WTC11 (cell line): Measurements from ENCODE around the gene EIF3I. TPM values are rescaled to one million over a fixed set of nuclear protein-coding genes. Genes with fewer than 3 reads are reported as not detected.

Experiments used
- ATAC-seq: fragments of 200-7000 bp; cut with Tn5 transposase; 2 replicates; pipeline ENCODE4 v1.10.0; 2021; ENCODE audit warnings: mild to moderate bottlenecking, moderate library complexity
- CTCF ChIA-PET: fragments of 300-600 bp; sonication (Branson Sonifier 250); formaldehyde crosslinking; loops from one replicate; lab custom pipeline; 2021; ENCODE audit warnings: antibody characterized with exemption; lab: Charles Lee
- POLR2A ChIA-PET: fragments of 350-600 bp; sonication (Branson Sonifier 250); formaldehyde crosslinking; loops from one replicate; lab custom pipeline; 2021; ENCODE audit warnings: antibody characterized with exemption; lab: Charles Lee
- DNase-seq: peaks from one replicate; pipeline ENCODE4 v3.0.0; 2021; ENCODE audit warnings: low spot score
- H3K27ac Mint-ChIP-seq: 2 replicates; pipeline ENCODE4 v1.8.0; 2021; ENCODE audit warnings: mixed read lengths
- H3K27me3 Mint-ChIP-seq: 2 replicates; pipeline ENCODE4 v1.8.0; 2021; ENCODE audit warnings: low read depth, mild to moderate bottlenecking, moderate library complexity, mixed read lengths
- H3K36me3 Mint-ChIP-seq: 2 replicates; pipeline ENCODE4 v1.8.0; 2021; ENCODE audit warnings: mixed read lengths
- H3K4me1 Mint-ChIP-seq: 2 replicates; pipeline ENCODE4 v1.8.0; 2022; ENCODE audit warnings: mixed read lengths
- H3K4me3 Mint-ChIP-seq: 2 replicates; pipeline ENCODE4 v1.8.0; 2021; ENCODE audit warnings: mild to moderate bottlenecking, moderate library complexity, mixed read lengths
- H3K9me3 Mint-ChIP-seq: 2 replicates; pipeline ENCODE4 v1.8.0; 2021; ENCODE audit warnings: mixed read lengths
- CBFB ChIP-seq: sonication (generic); formaldehyde crosslinking; IDR thresholded peaks from 2 replicates; pipeline ENCODE4 v1.8.1; 2022; ENCODE audit warnings: mild to moderate bottlenecking, low read depth, missing genetic modification reagents
- CREB1 ChIP-seq: sonication (generic); formaldehyde crosslinking; IDR thresholded peaks from 2 replicates; pipeline ENCODE4 v1.8.0; 2023; ENCODE audit warnings: mild to moderate bottlenecking, missing genetic modification reagents
- CREM ChIP-seq: sonication (generic); formaldehyde crosslinking; IDR thresholded peaks from 2 replicates; pipeline ENCODE4 v1.8.1; 2022; ENCODE audit warnings: mild to moderate bottlenecking, missing genetic modification reagents, moderate library complexity
- E2F4 ChIP-seq: sonication (generic); formaldehyde crosslinking; IDR thresholded peaks from 2 replicates; pipeline ENCODE4 v1.8.1; 2022; ENCODE audit warnings: low read depth, mild to moderate bottlenecking, moderate library complexity, missing genetic modification reagents, borderline replicate concordance
- E2F5 ChIP-seq: sonication (generic); formaldehyde crosslinking; IDR thresholded peaks from 2 replicates; pipeline ENCODE4 v1.8.1; 2022; ENCODE audit warnings: mild to moderate bottlenecking, moderate library complexity, missing genetic modification reagents
- GABPB1 ChIP-seq: sonication (generic); formaldehyde crosslinking; IDR thresholded peaks from 2 replicates; pipeline ENCODE4 v1.8.1; 2023; ENCODE audit warnings: mild to moderate bottlenecking, missing genetic modification reagents
- MYBL2 ChIP-seq: sonication (generic); formaldehyde crosslinking; IDR thresholded peaks from 2 replicates; pipeline ENCODE4 v1.8.1; 2023; ENCODE audit warnings: mild to moderate bottlenecking, moderate library complexity, missing genetic modification reagents
- NFATC4 ChIP-seq: fragments of 250-450 bp; sonication (Bioruptor Pico); IDR thresholded peaks from 2 replicates; pipeline ENCODE4 v1.9.0; 2021; ENCODE audit warnings: mild to moderate bottlenecking
- PREB ChIP-seq: sonication (generic); formaldehyde crosslinking; IDR thresholded peaks from 2 replicates; pipeline ENCODE4 v1.8.1; 2022; ENCODE audit warnings: mild to moderate bottlenecking, missing genetic modification reagents, moderate library complexity, borderline replicate concordance
- RELA ChIP-seq: sonication (generic); formaldehyde crosslinking; IDR thresholded peaks from 2 replicates; pipeline ENCODE4 v1.8.1; 2022; ENCODE audit warnings: missing genetic modification reagents, mild to moderate bottlenecking, borderline replicate concordance
- SMAD4 ChIP-seq: sonication (generic); formaldehyde crosslinking; IDR thresholded peaks from 2 replicates; pipeline ENCODE4 v1.8.0; 2022; ENCODE audit warnings: mild to moderate bottlenecking, missing genetic modification reagents
- ZBTB43 ChIP-seq: sonication (generic); formaldehyde crosslinking; IDR thresholded peaks from 2 replicates; pipeline ENCODE4 v1.8.1; 2023; ENCODE audit warnings: mild to moderate bottlenecking, missing genetic modification reagents
- ZNF121 ChIP-seq: sonication (generic); formaldehyde crosslinking; IDR thresholded peaks from 2 replicates; pipeline ENCODE4 v1.8.0; 2023; ENCODE audit warnings: missing genetic modification reagents
- ZNF219 ChIP-seq: sonication (generic); formaldehyde crosslinking; IDR thresholded peaks from 2 replicates; pipeline ENCODE4 v1.8.0; 2023; ENCODE audit warnings: missing genetic modification reagents, mild to moderate bottlenecking, borderline replicate concordance
- ZNF263 ChIP-seq: sonication (generic); formaldehyde crosslinking; IDR thresholded peaks from 2 replicates; pipeline ENCODE4 v1.8.1; 2022; ENCODE audit warnings: low read depth, mild to moderate bottlenecking, moderate library complexity, missing genetic modification reagents
- ZNF396 ChIP-seq: fragments of 250-450 bp; sonication (Bioruptor Pico); IDR thresholded peaks from 2 replicates; pipeline ENCODE4 v1.8.0; 2021; ENCODE audit warnings: mild to moderate bottlenecking, moderate library complexity, borderline replicate concordance
- ZNF416 ChIP-seq: fragments of 250-450 bp; sonication (Bioruptor Pico); IDR thresholded peaks from 2 replicates; pipeline ENCODE4 v1.9.0; 2021; ENCODE audit warnings: mild to moderate bottlenecking, inconsistent platforms
- total RNA-seq: library from RNA; stranded (reverse); gene quantifications from 3 replicates; pipeline ENCODE4 v1.2.3, GENCODE V29; 2021
- TF ChIP-seq, protein P1 (sequence below): sonication (generic); formaldehyde crosslinking; IDR thresholded peaks from 2 replicates; pipeline ENCODE4 v1.8.1; 2023; ENCODE audit warnings: mild to moderate bottlenecking, missing genetic modification reagents, moderate library complexity
- TF ChIP-seq, protein P2 (sequence below): sonication (generic); formaldehyde crosslinking; IDR thresholded peaks from 2 replicates; pipeline ENCODE4 v1.8.0; 2023; ENCODE audit warnings: missing genetic modification reagents, mild to moderate bottlenecking, borderline replicate concordance

EIF3I gene
- total RNA-seq, 1 experiment from 2014 or later = 237 TPM

GRCh38 chr1:32200226-32201010, 21.8 kb upstream of the EIF3I start, which contains the start of gene CCDC28B (continued):
- no peak for TF ChIP-seq MYBL2 (CRISPR knock-in tag)
- peak; percentile 92 for TF ChIP-seq ZNF121
- no peak for TF ChIP-seq CBFB
- 0 out of 2 replicates have a peak, but pooled peaks have one; percentile 36 for TF ChIP-seq E2F5 (CRISPR knock-in tag)
- TF ChIP-seq ZNF416 (CRISPR knock-in tag) = 0 out of 2 replicates have a peak, but pooled peaks have one; percentile 64
- TF ChIP-seq RELA = no peak
- no peak for TF ChIP-seq ZBTB43
- TF ChIP-seq PREB = no peak
- no peak for TF ChIP-seq ZNF396 (CRISPR knock-in tag)
- peak; percentile 51; the same call in 1 of the 2 replicates for TF ChIP-seq CREM (CRISPR knock-in tag)
- no peak for TF ChIP-seq CREB1 (CRISPR knock-in tag)
- TF ChIP-seq NFATC4 = no peak
- no peak for TF ChIP-seq SMAD4 (CRISPR knock-in tag)
- no peak for TF ChIP-seq ZNF219 (CRISPR knock-in tag)

- ChIA-PET POLR2A (interaction anchor here (0.6 to 2.8 kb wide), 7 partner anchors 14 to 236 kb away, joined by 3 to 11 read pairs (median 6); partner anchors contain the start of genes KPNA6, TMEM39B and TXLNA), CTCF (interaction anchor here (0.6 to 3.5 kb wide), 9 partner anchors 10 to 128 kb away, joined by 3 to 27 read pairs (median 6); partner anchors contain the start of genes TMEM39B and TXLNA)
- Mint-ChIP-seq H3K27ac (0 out of 2 replicates have a peak overlapping the region, but pooled peaks have one; percentile 53), H3K9me3 (no peaks in the 10 kb centered on the region), H3K36me3 (peaks cover 17% of the 10 kb centered on the region), H3K27me3 (peaks cover 8% of the 10 kb centered on the region), H3K4me1 (peaks cover 42% of the 10 kb centered on the region), H3K4me3 (peak overlapping the region; percentile 84)
- peak; percentile 27 for ATAC-seq
- TF ChIP-seq, protein P1, sequence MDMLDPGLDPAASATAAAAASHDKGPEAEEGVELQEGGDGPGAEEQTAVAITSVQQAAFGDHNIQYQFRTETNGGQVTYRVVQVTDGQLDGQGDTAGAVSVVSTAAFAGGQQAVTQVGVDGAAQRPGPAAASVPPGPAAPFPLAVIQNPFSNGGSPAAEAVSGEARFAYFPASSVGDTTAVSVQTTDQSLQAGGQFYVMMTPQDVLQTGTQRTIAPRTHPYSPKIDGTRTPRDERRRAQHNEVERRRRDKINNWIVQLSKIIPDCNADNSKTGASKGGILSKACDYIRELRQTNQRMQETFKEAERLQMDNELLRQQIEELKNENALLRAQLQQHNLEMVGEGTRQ (CRISPR knock-in tag) = no peak
- TF ChIP-seq ZNF263 (CRISPR knock-in tag) = 0 out of 2 replicates have a peak, but pooled peaks have one; percentile 13
- peak; percentile 61 for DNase-seq
These were observed 21.0 kb upstream of the EIF3I start for GRCh38 chr1:32201011-32201855.

DNA sequence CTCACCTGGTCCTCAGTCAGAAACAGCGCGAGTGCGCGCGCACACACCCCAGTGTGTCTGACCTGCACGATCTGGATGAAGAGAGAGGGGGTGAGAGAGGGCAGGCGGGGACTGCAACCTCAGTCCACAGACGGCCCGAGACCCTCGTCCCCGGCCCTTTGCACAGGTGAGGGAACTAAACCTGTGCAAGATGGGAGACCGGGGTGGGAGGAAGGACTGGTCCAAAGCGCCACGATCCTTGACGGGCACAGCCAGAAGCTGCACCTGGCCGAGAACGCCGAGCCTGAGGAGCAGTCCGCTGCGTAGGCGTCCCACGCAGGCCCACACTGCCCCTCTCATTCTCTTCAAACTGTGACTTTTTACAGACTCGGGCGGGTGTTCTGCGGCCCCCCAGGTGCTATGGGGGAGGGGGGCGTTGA, 17.3 kb upstream of the EIF3I start:
- no peak overlapping the region for H3K27ac Mint-ChIP-seq
- H3K4me3 Mint-ChIP-seq = peak overlapping the region; percentile 96
- H3K4me1 Mint-ChIP-seq = peaks cover 24% of the 10 kb centered on the region
- no peak for ATAC-seq
- H3K9me3 Mint-ChIP-seq = no peaks in the 10 kb centered on the region
- DNase-seq = peak; percentile 35
- peaks cover 4% of the 10 kb centered on the region for H3K36me3 Mint-ChIP-seq
- POLR2A ChIA-PET = interaction anchor here (0.5 to 1.2 kb wide), 5 partner anchors 10 to 1385 kb away, joined by 3 to 8 read pairs (median 6); partner anchors contain the start of gene TXLNA
- no peak for TF ChIP-seq GABPB1 (CRISPR knock-in tag)
- TF ChIP-seq E2F4 (CRISPR knock-in tag) = no peak
- TF ChIP-seq, protein P2, sequence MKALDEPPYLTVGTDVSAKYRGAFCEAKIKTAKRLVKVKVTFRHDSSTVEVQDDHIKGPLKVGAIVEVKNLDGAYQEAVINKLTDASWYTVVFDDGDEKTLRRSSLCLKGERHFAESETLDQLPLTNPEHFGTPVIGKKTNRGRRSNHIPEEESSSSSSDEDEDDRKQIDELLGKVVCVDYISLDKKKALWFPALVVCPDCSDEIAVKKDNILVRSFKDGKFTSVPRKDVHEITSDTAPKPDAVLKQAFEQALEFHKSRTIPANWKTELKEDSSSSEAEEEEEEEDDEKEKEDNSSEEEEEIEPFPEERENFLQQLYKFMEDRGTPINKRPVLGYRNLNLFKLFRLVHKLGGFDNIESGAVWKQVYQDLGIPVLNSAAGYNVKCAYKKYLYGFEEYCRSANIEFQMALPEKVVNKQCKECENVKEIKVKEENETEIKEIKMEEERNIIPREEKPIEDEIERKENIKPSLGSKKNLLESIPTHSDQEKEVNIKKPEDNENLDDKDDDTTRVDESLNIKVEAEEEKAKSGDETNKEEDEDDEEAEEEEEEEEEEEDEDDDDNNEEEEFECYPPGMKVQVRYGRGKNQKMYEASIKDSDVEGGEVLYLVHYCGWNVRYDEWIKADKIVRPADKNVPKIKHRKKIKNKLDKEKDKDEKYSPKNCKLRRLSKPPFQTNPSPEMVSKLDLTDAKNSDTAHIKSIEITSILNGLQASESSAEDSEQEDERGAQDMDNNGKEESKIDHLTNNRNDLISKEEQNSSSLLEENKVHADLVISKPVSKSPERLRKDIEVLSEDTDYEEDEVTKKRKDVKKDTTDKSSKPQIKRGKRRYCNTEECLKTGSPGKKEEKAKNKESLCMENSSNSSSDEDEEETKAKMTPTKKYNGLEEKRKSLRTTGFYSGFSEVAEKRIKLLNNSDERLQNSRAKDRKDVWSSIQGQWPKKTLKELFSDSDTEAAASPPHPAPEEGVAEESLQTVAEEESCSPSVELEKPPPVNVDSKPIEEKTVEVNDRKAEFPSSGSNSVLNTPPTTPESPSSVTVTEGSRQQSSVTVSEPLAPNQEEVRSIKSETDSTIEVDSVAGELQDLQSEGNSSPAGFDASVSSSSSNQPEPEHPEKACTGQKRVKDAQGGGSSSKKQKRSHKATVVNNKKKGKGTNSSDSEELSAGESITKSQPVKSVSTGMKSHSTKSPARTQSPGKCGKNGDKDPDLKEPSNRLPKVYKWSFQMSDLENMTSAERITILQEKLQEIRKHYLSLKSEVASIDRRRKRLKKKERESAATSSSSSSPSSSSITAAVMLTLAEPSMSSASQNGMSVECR = 0 out of 2 replicates have a peak, but pooled peaks have one; percentile 58
- peaks cover 8% of the 10 kb centered on the region for H3K27me3 Mint-ChIP-seq
- CTCF ChIA-PET = interaction anchor here (0.9 to 2.8 kb wide), 6 partner anchors 11 to 132 kb away, joined by 4 to 17 read pairs (median 5); partner anchors contain the start of genes TMEM39B and TXLNA
